Stimulated activated CD4-positive, alpha-beta T cell treated with anti-CD3 and anti-CD28 coated beads, Interleukin-2, amount 100 ng/mL, for 24 hours (primary cell): Measurements from ENCODE around the gene TBC1D13.
"Not testable (repeated sequence)": the region's sequence is repeated elsewhere in the genome, so short reads cannot be mapped to it uniquely, and the experiment has no call there.

Experiments
- DNase-seq, 2 donors: peaks; one replicate each; pipeline ENCODE4 v3.0.0-alpha.2; 2020

The TBC1D13 gene

DNA sequence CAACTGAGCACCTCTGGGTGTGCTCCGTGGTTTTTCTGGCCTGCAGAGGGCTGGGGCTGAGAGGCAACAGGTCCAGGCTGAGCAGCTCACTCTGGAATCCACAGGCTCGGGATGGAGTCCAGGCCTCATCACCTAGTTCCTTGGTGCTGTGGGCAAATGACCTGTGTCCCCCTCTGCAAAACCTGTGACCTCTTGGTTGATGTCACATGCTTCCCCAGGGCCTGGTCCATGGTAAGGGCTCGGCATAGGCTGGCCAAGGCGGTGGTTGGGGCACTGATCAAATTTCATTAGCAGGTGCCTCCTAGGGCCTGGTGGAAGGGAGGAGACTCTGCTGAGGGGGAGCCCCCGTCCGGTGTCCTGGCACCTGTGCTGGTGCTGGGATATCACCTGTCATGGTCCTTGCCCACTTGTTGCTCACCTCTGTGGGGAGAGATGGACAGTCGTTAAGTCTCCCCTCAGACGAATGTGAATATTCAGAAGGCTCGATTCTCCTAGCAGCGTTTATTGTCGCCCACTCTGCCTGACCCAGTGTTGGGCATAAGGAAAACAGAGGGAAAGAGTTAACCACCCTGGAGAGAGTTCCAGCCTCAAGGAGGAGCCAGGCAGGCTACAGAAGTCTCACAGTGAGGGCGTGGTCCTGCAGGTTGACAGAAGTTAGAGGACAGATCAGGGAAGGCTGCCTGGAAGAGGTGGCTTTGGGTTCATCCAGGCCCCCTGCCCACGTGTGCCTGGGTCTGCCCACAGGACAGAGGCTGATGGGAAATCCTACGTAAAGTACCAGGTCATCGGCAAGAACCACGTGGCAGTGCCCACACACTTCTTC is 34.7 kb downstream of the TBC1D13 start:
- no peak for DNase-seq

DNA sequence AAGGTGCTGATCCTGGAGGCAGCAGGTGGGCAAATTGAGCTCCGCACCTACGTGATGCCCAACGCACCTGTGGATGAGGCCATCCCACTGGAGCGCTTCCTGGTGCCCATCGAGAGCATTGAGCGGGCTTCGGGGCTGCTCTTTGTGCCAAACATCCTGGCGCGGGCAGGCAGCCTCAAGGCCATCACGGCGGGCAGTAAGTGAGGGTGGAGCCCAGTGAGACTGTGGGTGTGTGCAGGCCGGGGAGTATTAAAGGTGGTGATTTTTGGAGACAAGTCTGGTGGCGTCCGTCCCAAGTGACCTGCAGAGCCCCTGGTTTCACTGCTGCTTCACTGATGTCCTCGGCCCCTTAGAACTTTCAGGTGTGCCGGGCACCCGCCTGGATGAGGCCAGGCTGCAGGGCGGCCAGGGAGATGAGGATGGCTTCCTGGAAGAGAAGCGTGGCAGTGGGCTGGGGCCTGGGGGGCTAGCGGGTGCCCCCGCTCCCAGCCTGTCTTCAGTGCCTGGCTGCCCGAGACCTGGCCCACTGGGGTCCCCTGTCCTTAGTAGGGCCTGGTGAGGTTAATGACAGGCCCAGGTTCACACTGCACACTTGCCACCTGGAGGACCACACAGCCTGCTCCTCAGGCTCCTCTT is 35.5 kb downstream of the TBC1D13 start:
- DNase-seq: no peak

DNA sequence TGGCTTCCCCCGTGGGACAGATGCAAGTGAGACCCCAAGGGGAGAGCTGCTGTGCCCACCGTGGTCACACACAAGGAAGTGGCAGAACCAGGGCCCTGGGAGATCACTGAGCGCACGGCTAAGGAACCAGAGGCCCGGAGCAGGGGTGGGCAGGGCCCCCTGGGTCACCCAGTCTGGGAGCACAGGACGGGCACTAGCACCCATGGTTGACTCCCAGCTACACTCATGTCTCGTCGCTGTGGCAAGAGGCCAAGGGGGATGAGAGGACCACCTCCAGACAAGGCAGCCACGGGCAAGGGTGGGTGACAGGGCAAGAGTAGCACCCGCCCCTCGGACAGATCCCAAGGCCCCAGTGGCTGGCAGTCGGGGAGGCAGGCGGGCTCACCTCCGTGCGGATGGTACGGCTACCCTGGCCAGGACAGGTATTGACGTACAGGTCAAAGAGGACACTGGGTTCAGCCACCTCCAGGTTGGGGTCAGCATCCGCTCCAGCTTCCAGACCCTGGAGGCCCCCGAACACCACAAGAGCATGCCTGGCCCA is 36.4 kb downstream of the TBC1D13 start:
- DNase-seq: no peak

DNA sequence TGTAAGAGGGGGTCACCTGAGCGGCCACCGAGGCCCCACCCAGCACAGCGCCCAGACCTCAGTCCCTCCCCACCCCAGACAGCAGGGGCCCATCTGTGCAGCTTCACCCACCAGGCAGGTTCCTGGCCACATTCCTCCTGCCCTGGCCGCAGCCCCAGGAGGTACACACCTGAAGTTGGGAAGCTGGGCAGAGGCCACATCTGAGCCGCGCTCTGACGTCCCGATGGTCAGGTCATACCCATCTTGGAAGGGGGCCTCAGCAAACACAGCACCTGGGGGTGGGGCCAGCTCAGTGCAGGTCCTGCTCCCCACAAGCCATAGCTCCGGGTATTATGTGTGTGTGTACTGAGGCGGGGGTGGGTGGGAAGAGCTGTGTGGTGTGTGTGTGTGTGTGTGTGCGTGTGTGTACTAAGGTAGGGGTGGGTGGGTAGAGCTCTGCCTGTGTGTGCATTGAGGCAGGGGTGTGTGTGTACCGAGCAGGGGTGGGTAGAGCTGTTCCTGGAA is 36.9 kb downstream of the TBC1D13 start:
- no peak for DNase-seq

DNA sequence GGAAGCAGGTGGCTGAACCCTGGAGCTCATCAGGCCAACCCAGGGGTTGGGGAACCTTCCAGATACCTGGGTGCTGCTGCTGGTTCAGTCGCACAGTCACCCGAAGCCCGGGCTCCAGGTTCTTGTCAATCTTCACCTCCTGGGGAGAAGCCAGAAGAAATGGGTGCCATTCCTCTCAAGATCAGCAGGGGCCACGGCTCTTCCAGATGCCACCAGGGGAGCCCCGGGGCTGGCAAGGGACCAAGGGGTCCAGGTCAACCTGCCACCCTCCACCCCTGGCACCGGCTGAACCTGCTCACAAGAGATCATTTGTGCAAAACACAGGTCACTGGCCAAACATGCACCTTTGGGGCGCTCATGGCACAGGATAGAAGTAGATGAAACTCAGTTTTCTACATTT is 37.9 kb downstream of the TBC1D13 start:
- DNase-seq: no peak

DNA sequence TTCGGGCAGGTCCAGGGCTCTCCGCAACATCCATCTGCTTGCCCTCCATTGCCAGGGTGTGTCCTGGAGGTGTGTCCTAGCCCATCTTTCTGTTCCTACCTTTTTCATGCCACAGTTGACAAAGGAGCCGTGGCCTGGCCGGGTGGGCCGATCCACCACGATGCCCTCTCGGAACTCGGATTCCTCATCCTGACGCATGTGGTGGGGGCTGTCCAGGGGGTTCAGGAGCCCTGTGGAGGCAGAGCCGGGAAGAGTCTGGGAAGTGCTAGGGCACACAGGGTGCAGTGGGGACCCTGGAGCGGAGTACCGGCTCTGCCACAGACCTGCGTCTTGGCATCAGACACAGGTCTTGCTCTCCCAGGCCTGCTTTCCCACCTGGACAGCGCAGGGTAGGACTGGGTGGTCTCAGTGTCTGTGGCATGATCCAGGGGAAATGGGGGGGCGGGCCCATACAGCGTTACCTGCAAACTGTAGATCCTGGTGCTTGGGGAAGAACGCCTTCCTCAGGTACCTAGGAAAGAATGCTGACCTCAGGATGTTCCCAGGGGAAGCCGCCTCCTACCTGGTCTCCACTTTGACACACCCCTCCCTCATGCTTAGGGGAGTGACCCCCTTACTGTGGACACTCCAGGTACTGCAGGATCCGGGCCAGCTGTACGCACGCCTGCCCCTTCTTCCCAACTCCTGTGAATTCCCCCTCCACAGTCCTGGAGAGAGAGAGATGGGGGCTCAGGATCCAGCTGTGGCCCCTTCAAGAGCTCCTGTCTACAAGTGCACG is 39.1 kb downstream of the TBC1D13 start:
- no peak for DNase-seq

DNA sequence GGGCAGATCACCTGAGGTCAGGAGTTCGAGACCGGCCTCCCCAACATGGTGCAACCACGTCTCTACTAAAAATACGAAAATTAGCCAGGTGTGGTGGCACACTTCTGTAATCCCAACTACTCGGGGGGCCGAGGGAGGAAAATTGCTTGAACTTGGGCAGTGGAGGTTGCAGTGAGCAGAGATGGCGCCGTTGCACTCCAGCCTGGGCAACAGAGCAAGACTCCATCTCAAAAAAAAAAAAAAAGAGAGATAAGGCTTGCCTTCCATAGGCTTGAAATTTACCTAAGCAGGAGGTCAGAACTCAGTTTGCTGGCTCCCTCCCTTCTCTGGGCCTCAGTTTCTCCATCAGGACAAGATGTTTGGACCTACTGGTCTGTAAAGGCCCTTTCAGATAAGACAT is 41.2 kb downstream of the TBC1D13 start:
- no peak for DNase-seq

DNA sequence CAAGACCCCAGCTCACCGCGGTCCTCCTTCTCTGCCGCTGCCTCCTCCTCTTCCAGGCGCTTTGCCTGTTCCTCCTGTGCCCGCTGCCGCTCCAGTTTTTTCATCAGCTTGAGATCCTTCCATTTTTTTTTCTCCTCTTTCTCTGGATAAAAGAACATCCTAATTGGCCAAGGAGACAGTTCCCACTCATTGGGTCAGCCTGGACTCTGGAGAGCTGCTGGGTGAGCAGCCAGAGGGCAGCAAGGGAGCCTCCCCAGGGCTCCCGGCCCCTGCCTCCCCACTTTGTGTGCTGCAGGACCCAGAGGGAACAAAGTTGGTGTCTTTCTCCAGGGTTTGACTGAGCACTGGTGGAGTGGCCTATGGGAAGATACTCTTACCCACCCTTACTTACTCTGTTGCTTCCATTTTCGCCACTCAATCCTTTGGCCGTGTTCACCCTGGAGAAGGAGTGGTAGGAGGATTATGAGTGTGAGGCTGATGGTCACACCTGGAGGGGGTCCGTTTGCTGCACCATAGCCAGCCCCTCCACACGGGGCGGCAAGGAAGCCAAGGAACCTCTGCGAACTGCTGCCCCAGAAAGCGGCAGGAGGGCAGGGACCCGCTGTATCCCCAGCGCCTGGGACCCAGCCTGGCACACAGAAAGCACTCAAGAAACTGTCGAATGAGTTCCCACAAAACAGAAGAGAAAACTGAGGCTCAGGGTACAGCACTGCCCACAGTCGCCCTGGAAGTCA is 41.8 kb downstream of the TBC1D13 start:
- no peak for DNase-seq

DNA sequence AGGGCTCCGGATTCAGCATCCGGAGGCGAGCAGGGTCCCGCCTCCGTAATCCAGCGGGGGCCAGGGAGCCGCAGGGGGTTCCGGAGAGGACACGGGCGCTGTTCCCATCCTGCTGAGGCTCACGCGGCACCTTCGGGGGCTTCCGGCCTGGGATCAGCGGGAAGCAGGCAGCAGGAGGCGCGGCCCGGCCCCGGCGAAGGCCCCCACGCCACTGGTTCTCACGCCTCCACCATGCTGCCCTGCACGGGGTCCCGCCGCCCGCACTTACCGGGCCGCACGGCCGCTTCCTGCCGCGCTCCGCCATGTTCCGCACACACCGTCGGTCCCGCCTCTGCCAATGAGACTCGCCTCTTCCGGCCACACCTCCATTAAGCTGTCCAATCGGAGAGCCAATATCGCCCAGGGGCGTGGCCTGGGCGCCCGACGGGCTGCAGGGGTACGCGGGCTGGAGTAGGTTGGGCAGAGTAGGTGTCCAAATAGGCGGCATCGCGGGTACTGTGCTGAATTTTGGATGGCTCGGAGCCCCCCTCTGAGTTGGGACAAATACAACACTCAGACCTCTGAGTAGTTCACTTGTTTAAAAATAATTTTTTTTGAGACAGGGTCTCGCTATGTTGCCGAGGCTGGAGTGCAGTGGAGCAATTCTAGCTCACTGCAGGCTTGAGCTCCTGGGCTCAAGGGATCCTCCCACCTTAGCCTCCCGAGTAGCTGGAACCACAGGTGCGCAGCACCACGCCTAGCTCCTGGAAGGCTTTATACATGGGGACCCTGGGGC is 42.6 kb downstream of the TBC1D13 start, which contains the start of gene SPOUT1:
TSS of gene SPOUT1 (minus strand) at position 318 of the 775 bp plus-strand sequence. CDS start at position 304, 14 bp downstream.
- DNase-seq: peak; percentile 94 to 96

DNA sequence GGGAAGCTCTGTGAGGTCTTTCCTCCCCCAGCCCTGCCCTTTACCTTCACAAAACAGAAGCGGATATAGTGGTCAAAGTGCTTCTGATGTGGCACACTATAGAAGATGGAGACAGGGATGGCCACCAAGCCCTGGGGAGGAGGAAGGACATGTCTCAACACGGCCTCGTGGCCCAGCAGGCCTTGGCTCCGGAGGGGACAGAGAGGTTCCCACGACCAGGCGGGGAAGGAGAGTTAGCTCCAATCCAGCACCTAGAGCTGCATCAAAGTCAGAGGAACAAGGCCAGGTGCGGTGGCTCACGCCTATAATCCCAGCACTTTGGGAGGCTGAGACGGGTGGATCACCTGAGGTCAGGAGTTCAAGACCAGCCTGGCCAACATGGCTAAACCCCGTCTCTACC is 46.6 kb downstream of the TBC1D13 start:
- DNase-seq: no peak

DNA sequence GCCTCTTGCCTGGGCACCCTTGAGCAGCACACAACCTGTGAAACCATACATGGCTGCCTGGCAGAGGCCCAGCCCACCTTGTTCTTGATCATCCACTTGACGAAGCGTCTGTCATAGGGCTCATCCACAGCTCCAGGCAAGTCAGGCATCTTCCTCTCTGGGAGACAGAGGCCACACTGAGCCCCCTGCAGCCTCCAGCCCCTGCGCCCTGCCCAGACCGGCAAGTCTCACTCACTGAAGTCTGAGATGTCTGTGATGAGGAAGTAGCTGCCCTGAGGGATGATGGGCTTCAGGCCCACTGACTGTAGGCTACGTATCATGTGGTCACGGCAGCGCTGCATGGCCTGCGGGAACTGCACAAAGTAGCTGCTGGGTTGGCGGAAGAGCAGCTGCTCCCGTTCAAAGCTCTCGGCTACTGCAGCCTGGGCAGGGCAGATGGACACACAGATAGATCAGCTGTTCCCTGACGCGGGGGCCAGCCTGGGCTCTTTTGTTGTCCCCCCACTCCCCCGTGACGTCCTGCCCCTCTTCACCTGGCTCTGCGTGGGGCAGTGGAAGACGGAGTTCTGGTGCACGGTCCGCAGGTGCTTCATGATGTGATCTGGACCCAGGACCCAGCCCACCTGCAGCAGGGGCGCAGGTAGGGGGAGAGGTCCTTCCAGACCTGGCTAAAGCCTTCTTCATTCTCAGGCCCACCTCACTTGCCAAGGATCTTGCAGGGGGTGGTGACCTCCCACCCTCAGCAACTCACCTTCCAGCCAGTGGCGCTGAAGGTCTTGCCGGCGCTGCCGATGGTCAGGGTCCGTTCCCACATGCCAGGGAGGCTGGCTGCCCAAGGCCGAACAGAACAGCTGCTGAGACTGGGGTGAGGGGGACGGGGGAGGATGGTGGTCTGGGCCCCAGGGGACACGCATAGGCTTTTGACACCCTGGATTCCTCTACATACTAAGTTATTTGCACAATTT is 48.5 kb downstream of the TBC1D13 start:
- DNase-seq: no peak

DNA sequence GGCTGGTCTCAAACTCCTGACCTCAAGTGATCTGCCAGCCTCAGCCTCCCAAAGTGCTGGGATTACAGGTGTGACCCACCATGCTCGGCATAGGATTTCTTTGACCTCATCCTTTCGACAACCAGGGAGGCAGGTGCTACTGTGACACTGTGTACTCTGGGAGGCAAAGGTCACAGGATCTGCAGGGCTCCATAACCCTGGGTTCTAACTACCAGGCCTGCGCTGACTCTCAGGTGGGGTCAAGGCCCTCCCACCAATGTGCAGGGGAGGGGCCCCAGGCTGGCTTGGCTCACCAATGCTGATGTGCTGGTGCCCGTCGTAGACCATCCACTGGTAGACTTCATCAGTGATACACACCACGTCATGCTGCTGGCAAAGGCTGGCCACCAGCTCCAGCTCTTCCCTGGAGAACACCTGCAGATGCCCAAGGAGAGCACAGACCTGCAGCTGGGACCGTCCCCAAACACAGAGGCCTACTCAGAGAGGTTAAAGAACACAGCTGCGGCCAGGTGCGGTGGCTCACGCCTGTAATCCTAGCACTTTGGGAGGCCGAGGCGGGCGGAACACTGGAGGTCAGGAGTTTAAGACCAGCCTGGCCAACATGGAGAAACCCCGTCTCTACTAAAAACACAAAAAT is 49.6 kb downstream of the TBC1D13 start:
- no peak for DNase-seq

DNA sequence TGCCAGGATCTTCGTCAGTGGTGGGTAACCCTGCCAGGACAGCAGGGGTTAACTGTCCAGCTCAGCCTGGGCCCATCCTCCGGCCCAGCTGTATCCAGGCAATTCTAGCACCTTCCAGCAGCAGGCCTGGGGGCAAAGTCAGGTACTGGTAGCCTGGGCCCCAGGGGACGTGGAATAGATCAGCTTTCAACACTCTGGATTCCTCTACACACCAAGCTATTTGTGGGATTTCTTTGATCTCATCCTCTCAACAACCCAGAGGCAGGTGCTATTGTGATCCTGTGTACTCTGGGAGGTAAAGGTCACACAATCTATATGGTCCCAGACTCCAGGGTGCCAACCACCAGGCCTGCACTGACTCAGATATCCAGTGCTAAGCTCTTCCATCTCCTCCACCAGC is 51.3 kb downstream of the TBC1D13 start:
- no peak for DNase-seq

DNA sequence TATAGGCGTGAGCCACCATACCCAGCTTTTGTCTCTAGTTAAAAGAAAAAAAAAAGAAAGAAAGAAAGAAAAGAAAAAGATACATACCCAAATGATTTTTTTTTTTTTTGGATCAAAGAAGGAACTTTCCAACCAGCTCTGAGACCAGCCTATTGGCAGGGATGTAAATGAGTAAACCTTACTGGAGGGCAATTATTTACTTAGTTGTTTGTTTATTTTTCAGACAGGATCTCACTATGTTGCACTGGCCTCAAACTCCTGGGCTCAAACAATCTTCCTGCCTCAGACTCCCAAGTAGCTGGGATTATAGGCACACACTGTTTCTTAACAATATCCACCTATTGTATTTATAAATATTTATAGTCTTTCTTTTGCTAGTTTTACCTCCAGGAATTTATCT is 53.5 kb downstream of the TBC1D13 start:
- DNase-seq: no peak

DNA sequence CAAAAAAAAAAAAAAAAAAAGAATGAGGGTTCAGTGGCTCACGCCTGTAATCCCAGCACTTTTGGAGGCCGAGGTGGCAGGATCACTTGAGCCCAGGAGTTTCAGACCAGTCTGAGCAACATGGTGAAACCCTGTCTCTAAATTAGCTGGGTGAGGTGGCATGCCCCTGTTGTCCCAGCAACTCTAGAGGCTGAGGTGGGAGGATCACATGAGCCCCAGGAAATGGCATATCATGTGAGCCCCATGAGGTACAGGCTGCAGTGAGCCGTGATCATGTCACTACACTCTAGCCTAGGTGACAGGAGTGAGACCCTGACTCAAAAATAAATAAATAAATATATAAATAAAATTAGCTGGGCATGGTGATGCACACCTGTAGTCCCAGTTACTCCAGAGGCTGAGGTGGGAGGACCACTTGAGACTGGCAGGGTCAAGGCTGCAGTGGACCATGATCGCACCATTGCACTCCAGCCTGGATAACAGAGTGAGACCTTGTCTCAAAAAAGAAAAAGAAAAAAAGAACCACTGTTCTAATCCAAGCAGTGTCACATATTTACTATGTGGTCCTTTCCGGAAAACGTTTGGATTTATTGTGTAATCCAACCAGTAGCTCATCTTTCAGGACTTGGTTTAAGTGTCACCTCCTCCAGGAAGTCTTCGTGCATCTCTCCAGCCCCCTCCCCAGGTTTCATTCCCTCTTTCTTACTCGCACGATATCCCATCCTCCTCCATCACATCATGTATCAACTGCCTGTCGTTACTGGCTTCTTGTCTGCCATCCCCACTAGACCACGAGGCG is 54.8 kb downstream of the TBC1D13 start:
- DNase-seq: no peak

DNA sequence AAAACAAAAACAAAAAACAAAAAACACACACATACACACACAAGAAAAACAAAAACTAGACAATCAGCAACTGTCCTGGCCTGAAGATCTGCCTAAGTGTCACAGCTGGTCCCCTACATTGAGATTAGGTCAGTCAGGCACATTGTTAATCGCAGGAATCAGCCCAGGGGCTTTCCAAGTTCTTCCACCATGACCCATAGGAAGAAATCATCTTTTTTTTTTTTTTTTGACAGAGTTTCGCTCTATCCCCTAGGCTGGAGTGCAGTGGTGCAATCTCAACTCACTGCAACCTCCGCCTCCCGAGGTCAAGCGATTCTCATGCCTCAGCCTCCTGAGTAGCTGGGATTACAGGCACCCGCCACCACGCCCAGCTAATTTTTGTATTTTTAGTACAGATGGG is 56.1 kb downstream of the TBC1D13 start:
- DNase-seq: not testable (repeated sequence)

DNA sequence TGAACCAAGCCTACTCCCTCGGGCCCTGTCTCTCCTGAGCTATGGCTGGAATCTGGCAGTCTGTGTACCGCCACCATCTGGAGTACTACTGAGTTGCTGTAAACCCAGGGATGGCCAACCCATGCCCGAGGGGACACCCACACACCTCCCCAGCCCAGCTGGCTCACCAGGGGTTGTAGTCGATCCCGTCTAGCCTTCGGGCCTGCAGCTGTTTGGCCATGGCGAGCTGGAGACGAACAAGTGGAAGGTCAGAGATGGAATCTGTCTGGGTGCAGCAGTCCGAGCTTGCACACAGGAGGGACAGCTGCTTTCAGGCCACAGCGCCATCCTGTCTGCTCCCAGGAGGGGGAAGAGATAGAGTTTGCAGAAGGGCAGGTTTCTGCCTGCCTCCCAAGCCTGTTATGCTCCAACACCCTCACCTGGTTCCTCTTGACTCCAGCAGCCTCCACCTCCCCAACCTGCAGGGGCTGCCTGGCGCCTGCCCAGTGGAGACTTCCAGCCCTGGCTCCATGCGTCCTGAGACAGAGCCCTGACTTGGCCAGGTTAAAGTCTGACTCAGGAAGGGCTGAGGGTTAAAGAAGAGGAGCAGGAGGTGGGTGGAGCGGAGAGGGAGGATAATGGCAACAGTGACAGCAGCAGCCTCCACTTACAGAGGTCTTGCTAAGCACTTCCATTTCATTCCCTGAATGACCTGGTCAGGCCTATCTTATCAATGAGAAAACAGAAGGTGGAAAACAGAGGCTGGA is 58.3 kb downstream of the TBC1D13 start:
- no peak for DNase-seq

DNA sequence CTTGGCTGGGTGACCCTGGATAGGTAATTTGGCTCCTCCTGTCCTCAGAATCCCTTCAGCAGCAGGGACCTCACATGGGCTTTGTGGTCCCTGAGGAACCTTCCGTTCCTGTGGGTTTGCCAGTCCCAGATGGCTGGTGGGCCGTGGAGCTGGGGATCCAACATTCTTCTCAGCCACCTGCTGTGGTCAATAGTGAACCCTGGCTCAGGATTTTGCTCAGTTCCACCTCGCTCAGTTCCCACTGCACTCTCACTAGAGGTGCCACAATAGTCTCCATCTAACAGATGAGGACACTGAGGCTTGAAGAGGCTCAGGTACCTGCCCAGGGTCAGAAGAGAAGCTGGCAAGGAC is 59.6 kb downstream of the TBC1D13 start:
- no peak for DNase-seq
